GM10266 (cell line): ENCODE data around the gene SKOR2.

Experiments used
- DNase-seq: peaks from one replicate; pipeline ENCODE4 v3.0.0; 2012; ENCODE audit errors: extremely low spot score
- CTCF ChIP-seq: IDR thresholded peaks from 2 replicates; pipeline ENCODE4 v1.5.1; 2012; ENCODE audit warnings: mild to moderate bottlenecking, low read depth; ENCODE audit not compliant: control insufficient read depth, insufficient read depth; ENCODE audit errors: missing control alignments

The SKOR2 gene

GRCh38 chr18:47251289-47252120 lies at the start of gene SKOR2:
Gene SKOR2 (minus strand): TSS chr18:47251660. CDS start chr18:47249183, 2,477 bp downstream.
- no peak for TF ChIP-seq CTCF
- DNase-seq, result no peak

GRCh38 chr18:47296462-47296861 lies 45.0 kb upstream of the SKOR2 start:
- TF ChIP-seq CTCF, result no peak
- DNase-seq, result no peak

- TF ChIP-seq CTCF, result no peak
- DNase-seq, result no peak
Observed at GRCh38 chr18:47294801-47295200, 43.3 kb upstream of the SKOR2 start.

GRCh38 chr18:47288741-47289140 lies 37.3 kb upstream of the SKOR2 start:
- DNase-seq, result no peak
- TF ChIP-seq CTCF, result no peak

GRCh38 chr18:47287911-47288585 lies 36.6 kb upstream of the SKOR2 start:
- no peak for DNase-seq

GRCh38 chr18:47286776-47287410 lies 35.4 kb upstream of the SKOR2 start:
- no peak for TF ChIP-seq CTCF

More at GRCh38 chr18:47287911-47288585, 36.6 kb upstream of the SKOR2 start:
- TF ChIP-seq CTCF, result no peak

More at GRCh38 chr18:47286776-47287410, 35.4 kb upstream of the SKOR2 start:
- no peak for DNase-seq
